Right forelimb (tissue), 1 donor: Measurements from ENCODE around the gene UNC119B.

Experiments
- DNase-seq: peaks from one replicate; pipeline ENCODE4 v3.0.0-alpha.2; 2018

UNC119B gene

DNA sequence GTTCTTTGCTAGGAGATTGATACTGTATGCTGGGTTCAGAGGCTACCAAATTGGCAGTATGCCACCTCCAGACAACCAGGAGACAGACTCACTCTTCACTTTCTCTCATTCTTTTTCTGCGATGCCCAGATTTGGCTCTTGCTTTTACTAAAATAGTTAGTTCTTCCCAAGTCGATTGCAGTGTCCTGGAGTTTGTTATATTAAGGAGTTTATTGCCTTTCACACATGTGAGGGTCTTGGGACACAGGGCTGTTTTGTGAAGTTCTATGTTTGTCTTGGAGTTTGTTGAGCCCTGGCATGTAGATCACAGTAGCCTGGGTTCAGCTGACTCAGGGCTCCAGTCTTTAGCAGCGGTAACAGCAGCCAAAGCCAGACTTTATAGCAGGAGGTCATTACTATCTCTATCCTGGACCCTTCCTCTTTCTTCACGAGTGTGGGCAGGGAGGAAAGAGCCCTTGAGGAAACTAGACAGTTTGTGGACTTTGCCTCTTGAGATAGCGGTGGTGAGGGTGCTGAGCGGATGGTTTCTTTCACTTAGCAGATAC is 21.7 kb upstream of the UNC119B start:
- no peak for DNase-seq

DNA sequence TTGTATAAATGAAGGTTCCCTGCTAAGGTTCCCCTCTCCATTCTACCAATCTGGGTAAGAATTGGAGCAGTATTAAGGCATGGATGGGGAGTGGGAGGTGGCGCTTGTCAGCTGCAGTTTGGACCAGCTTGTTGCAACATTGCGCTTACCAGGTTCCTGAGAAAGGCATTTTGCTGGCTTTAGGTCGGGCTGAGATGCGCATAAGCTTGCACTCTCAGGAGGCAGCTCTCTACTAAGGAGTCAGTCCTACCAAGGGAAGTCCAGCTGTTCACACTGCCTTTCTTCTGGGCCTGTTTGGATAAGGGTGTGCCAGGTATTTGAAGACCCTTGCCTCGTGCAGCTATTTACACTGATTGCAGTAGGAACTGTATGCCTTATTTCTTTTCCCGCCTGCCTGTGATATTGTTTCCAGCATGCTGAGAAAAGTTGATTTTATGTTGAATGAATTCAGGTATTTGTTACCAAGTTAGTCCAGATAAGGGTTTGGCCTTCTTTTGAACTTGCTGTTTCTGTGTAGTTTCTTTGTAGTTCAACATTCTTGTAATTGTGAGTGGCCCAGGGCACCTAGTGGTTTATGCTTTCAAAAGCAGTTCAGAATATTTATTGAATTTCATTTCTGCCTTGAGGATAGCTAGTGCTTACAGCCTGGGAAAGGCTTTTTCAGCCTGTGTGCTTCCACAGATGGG is 20.7 kb upstream of the UNC119B start:
- DNase-seq = no peak

DNA sequence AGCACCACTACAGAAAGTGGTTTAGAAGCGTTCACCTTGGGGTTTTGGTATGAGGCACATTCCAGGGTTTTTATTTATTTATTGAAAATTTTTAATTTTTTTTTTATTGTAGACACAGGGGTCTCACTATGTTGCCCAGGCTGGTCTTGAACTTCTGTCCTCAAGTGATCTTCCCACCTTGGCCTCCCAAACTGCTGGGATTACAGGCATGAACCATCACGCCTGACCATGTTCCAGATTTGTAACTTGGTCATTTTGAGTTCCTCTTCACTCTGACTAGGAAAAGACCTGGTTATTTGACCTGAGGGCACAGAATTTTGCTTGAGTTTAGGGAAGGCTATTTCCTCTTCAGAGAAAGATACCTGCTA is 20.2 kb upstream of the UNC119B start:
- DNase-seq = no peak

DNA sequence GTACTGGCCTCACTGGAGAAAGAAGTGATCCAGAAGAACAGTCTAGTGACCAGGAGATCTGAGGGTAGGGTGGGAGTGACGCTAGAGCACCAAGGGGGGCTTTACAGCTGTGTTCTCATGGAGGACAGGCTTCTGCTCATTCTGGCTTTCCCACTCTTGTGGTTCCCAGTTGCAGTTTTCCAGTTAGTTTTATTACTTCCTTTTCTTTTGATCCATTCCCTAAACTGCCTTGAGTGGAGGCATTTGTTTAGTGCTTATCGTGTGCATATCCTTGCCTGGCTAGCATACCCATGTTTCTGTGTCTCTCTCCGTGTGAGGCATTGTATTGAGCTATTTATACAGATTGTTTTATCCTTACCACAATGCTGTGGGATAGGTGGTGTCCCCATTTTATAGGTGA is 19.3 kb upstream of the UNC119B start:
- DNase-seq = no peak

DNA sequence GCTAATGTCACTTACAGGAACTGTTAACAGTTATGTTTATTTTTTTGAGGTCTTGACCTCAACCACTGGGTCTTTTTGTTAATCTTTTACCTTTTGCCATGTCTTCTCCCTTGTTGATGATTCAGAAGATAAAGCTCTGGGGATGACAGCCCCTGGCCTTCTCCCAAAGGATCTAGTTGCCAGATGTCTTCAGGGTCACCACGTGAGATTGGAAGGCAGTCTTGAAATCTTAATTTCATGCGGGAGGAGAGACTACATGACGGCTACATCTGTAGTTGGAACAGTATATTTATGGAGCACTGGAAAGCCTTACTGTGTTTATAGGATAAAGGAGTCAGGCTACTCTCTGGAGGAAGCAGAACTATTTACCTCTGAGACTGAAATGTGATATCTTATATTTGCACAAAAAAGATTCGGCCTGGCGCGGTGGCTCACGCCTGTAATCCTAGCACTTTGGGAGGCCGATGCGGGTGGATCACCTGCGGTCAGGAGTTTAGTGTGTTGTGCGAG is 17.7 kb upstream of the UNC119B start:
- DNase-seq = no peak

DNA sequence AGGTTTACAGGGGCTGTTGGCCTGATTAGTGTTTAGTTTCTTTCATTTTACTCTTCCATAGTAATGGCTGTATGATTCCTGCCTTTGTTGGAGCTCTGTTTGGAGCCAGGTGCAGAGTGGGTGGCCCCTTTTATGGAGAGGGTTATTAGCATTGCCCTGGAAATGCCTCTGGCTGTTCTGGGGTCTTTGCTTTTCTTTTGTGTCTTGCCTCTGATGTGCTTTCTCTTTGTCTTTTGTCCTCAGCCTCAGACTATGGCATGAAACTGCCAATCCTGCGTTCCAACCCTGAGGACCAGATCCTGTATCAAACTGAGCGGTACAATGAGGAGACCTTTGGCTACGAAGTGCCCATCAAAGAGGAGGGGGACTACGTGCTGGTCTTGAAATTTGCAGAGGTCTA is 16.4 kb upstream of the UNC119B start:
- no peak for DNase-seq

DNA sequence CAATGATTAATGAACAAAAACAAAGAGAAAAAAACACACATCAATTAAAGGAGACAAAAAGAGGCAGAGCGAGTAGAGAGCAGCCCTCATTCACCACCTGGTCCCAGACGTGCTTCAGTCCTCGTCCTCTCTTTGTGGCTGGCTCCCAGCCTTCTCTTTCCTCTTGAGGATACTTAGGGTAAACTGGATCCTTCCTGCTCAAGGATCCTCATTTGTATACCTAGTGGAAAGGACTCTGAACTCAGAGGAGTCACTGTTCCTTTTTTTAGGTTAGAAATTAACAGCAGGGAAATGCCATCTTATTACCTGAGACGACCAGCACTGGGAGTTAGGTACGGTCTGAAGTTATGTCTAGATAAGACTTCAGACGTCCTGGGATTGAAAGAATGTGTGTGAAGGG is 13.6 kb upstream of the UNC119B start:
- no peak for DNase-seq

DNA sequence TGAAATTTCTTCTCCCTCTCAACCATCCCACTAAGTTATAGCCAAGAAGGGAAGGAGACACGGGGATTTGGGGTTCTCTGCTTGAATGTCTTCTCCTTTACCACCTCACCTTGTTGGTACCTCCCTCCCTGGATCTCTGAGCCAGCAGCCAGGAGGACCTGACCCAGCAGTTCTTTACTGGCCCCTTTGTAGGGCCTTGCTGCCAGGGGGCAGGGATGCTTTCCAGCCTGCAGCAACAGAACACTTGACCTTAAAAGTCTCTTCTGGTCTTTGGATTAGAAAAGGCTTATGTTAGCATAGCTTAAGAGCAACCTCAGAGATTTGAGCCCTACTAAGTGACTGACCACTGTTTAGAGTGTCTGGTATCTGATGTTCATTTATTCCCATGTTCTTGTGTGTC is 12.9 kb upstream of the UNC119B start:
- DNase-seq = no peak

DNA sequence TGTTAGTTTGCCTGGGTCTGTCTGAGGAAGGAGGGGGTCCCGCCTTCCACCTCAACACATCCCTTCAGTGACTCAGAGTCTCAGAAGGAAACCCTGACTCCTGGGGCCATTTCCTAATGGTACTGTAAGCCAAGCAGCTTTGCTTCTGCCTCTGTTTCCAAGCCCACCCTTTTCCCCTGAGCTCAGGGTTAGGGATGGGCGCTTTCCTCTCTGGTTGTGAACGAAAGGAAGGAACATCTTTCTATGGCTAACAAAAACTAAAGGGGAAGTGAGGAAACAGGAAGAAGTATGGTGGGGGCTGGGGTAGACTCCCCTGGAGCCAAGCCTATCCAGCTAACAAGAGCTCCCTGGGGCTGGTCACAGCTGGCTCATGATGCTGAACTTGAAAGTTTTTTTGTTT is 11.6 kb upstream of the UNC119B start:
- DNase-seq = no peak

DNA sequence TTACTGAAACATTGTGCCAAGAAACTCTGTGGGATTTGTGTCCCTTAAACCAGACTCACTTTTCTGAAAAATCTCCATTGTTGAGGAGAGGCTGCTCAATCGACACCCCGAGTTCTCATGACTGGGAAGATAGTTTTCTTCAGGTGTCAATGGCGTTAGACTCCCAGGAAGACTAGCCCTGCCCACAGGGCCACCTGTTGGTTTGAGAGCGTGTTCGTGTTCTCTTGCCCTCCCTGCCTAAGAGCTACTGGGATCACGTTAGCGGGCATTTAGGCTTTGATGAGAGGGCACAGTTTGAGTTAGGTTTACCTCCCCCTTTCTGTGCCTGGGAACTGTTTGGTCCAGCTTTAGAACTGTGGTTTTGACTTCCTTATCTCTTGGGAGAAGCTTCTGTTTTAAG is 10.7 kb upstream of the UNC119B start:
- no peak for DNase-seq

DNA sequence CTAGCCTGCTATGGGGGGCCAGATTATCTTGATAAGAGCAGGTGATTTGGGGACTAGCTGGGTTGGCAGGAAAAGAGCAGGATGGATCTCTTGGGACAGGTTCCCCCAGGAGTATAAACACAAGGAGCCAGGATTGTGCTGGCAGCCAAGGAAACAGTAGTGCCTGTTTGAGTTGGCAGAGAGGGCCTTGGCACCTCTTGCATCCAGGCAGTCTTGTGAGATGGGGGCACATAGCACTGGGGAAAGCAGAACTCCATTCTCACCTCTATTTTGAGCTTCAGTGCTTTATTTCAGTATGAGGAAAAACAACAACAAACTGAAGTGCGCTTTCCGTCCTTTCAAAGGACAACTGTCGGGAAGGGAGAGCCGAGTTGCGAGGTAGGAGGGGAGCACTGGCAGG is 9.4 kb upstream of the UNC119B start:
- DNase-seq = no peak

DNA sequence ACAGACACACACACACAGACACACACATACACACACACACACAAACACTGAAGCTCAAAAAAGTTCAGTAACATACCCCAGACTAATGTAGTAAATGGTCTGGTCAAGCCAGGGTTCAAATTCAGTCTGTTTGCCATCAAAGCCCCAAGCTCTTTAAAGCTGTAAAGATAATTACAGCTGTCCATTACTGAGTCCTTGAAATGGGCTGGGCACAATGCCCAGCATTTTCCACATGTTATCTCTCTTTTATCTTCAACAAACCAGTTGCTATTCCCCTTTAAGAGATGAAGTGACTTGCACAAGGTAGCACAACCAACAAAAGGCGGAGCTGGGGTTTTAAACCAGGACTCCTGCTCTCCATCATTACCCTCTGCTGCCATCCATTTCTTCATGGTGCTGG is 7.6 kb upstream of the UNC119B start:
- no peak for DNase-seq

DNA sequence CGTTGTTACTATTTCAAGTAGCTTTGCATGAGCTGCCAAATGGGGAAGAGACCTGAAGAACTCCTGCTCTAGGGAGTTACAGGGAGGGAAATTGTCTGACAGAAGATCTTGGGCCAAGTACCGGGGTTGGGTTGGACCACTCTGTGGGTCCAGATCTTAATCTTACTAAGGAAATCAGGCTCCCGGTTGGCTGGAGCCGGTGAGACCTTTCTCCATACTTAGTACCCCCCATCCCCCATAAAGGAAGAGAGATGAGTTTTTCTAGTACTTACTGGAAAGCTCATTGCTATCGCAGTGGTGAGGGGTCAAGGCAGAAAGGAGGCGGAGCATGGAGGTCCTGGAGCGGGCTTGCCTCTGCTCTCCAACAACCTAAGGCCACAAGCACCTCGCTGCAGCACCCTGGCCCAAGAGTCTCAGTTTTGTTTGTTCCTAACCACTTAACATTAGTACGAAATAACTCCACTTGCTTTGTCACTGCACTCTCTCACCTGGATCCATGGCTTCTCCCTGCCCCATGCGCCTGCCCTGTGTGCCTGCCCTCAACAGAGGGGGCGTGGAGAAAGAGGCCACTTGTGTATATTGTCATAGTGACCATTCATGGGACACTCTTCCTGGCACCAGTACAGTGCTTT is 6.8 kb upstream of the UNC119B start:
- DNase-seq = no peak

DNA sequence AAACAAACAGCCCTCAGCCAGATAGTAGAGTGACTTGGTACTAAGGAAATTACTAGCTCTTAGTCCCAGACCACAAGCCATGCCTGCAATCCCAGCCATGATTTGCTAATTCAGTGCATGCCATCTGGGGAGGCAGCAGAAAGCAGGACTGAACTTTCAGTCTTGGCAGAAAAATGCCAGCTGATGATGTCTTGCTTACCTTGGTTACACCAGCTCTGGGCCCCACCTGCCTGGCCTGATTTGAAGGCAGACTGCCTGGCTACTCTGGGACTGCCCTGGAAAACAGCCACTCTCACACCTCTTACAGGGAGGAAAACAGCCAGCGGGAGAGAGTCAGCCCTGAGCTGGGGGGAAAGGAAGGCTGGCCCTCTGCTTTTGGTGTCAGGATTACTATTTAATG is 4.6 kb upstream of the UNC119B start:
- no peak for DNase-seq

DNA sequence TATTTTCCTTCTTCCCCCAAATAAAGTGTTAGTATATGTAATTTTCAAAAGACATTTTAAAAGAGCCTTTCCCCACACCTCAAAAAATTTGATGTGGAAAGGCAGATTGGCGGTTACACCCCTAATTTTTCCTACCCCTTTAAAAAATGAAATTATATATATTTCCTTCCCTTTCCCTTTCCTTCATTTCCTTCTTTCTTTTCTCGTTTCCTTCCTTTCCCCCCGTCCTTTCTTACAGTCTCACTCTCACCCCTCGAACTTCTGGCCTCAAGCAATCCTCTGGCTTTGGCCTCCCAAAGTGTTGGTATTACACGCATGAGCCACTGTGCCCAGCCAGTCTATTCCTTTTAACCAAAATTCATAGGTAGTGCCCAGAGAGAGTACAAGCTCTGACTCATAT is 4.2 kb upstream of the UNC119B start:
- no peak for DNase-seq

DNA sequence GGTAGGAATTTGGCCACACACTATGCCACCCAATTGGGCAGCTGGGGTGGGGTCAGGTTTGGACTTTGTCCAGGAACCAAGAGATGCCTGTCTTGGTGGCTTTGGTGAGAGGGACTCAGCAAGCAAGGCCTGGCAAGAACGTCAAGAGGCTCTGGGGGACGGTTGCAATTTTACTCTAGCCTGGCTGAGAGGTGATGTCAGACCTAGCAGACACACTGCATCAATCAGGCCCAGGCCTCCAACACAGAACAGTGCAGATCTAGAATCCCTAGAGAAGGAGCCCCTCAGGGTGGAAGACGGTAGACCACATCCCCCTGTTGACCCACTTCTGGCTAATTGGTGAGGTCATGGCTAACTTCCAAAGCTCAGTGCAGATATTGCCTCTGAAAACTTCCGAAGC is 1.6 kb upstream of the UNC119B start:
- no peak for DNase-seq

DNA sequence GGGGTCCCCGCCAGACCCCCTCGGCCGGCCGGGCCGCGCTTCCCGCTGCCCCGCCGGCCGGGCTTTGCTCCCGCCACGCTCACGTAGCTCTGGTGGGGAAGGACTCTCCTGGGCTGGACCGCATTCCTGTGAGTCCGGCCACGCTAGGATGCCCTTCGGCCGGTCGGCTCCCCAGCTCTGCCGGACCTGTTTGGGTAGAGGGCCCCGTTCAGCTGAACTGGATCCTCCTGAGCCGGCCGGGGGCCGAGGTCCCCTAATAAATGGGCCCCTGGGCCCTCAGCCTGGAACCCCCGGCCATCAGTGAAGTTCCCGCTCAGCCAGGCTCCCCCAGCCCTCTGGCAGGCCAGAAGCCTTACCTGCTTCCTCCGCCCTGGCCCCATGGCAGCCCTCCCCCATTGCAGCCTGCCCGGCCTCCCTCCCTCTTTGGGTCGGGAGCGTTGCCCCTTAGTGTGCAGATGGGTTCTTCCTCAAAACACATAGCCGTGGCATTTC is 593 bp downstream of the UNC119B start:
- DNase-seq = no peak

DNA sequence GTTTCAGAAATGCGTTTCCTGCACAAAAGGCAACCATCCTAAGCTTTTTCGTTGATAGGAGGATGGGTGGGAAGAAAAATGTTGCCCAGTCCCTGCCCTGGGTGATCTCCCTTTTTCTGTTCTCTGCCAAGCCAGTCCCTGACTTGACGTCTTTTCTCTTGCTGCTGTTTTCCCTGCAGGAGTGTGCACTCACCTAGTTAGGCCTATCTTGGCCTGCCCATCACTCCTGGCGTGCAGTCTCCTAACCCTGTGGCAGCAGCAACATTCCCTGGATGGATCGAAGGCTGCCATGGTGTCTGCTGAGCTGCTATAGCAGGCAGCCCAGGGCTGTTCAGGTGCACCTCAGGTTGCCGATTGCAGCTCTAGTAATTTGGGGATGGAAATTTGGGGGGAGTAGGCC is 1.2 kb downstream of the UNC119B start:
- no peak for DNase-seq

DNA sequence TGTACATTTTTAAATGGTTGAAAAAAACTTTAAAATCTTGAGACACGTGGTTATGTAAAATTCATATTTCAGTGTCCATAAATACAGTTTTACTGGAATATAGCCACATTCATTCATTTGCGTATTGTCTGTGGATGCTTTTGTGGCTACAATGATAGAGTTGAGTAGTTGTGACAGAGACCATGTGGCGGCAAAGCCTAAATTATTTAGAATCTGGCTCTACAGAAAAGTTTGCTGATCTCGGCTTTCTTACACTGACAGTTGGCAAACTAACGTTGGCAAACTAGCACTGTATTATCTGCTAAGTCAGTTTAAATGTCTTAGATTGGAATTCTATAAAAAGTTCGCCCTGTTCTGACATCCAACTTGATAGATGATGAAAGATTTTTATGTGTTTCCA is 2.4 kb downstream of the UNC119B start:
- no peak for DNase-seq

DNA sequence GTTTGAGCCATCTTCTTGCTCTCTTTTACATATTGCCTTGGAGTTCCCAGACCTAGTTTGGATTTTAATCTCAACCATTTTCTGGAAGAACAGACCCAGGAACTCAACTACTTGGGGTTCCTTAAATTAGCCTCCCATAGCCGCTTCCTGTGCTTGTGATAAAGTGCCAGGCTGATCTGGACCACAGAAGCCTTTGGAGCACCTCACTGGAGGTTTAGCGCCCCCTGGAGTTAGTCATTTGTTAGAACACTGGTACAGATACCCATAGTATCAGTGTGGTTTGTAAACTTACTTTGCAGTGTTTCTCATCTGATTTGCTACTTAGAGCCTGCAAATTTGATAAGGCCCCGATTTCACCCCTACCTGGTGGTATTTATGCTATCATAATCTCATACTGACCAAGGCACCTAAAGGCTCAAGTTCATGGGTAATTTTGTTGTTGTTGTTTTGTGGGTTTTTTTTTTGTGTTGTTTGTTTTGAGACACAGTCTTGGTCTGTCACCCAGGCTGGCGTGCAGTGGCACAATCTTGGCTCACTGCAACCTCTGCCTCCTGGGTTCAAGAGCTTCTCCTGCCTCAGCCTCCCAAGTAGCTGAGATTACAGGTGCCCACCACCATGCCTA is 3.7 kb downstream of the UNC119B start:
- peak; percentile 67 for DNase-seq

DNA sequence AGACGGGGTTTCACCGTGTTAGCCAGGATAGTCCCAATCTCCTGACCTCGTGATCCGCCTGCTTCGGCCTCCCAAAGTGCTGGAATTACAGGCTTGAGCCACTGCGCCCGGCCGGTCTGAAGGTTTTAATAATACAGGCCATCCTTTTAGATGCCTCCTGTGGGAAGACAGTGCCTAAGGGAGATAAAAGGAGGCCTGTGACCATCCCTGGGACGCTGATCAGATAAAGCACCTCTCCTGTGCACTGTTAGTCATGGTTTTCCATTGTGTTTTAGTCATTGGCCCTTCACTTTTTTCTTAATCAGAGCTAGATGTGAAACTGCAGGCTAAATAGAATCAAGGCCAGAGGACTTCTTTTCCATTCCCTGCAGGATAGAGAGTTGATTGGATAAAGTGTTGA is 7.8 kb downstream of the UNC119B start:
- DNase-seq = no peak

DNA sequence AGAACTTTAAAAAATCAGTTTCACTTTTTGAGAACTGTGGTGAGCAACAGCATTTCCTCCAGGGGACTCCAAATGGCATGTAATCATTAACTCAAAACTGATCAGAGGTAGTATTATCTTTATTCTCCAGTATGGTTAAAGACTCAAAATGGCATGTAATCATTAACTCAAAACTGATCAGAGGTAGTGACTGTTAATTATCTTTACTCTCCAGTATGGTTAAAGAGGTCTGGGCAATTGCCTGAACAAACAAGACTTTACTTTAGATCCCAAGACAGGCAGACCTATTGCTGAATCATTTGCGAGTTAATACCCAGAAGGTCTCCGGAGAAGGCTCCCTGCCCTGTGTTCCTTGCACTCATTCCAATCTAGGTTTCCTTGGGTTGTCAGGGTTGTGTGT is 8.8 kb downstream of the UNC119B start:
- DNase-seq = no peak

DNA sequence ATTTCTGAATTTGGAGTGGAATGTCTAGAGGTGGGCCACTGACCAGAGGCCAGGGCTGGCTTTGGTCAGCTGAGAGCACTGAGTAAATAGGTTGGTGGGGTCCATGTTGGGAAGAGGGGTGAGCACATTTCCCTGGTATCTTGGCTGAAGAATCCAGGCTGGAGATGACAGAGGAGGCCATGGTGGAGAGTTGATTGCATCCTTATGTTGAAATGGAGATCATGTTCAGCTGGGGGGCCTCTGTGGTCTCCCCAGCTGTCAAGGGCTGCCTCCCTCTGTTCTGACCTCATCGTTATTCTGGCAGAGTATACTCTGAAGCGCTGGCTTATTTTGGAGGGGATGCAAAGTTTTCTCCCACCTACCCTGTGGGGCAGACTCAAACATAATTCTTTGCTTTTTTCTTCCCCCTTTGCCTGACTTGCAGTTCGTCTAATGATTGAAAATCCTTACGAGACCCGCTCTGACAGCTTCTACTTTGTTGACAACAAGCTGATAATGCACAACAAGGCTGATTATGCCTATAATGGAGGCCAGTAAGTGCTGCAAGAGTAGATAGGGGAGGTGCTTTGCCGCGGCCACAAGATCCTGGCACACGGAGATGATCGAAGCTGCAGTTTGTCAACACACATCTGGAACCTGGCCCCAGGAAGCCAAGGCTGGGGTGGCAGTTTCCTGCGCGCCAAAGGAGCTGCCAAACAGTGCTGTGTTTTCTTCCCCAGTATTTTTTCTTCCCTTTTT is 9.4 kb downstream of the UNC119B start:
- no peak for DNase-seq
